ENCODE measurements around the gene ERVW-1.

The ERVW-1 gene

GRCh38 chr7:92423710-92424131 lies 54.0 kb downstream of the ERVW-1 start:
- no peaks in the 10 kb centered on the region for H3K27me3 ChIP-seq (ENCODE audit: insufficient read depth, poor library complexity, severe bottlenecking)
- H3K27ac ChIP-seq (replicated peaks), result no peak overlapping the region
- DNase-seq (ENCODE audit: low read depth in 1 of 2, low spot score in 1 of 2), result no peak
- no peak overlapping the region for H3K4me3 ChIP-seq (replicated peaks; ENCODE audit: insufficient read depth, low read length)
- TF ChIP-seq REST (IDR thresholded peaks at IDR 0.05; ENCODE audit: insufficient replicate concordance, low read depth) (no peak), SPI1 (IDR thresholded peaks at IDR 0.05; ENCODE audit: borderline replicate concordance, low read depth) (no peak), GABPA (IDR thresholded peaks at IDR 0.05; ENCODE audit: low read depth) (no peak), POLR2AphosphoS5 (IDR thresholded peaks at IDR 0.05; ENCODE audit: low read depth) (no peak), CTCF (IDR thresholded peaks at IDR 0.05; ENCODE audit: insufficient read depth, low read length) (no peak)

GRCh38 chr7:92422926-92423325 lies 54.8 kb downstream of the ERVW-1 start:
- Histone ChIP-seq H3K27ac (replicated peaks) (no peak overlapping the region), H3K4me3 (replicated peaks; ENCODE audit: insufficient read depth, low read length) (no peak overlapping the region), H3K27me3 (ENCODE audit: insufficient read depth, poor library complexity, severe bottlenecking) (no peaks in the 10 kb centered on the region)
- DNase-seq (ENCODE audit: low read depth in 1 of 2, low spot score in 1 of 2), result no peak
- TF ChIP-seq SPI1 (IDR thresholded peaks at IDR 0.05; ENCODE audit: borderline replicate concordance, low read depth) (no peak), REST (IDR thresholded peaks at IDR 0.05; ENCODE audit: insufficient replicate concordance, low read depth) (no peak), CTCF (IDR thresholded peaks at IDR 0.05; ENCODE audit: insufficient read depth, low read length) (no peak), POLR2AphosphoS5 (IDR thresholded peaks at IDR 0.05; ENCODE audit: low read depth) (no peak), GABPA (IDR thresholded peaks at IDR 0.05; ENCODE audit: low read depth) (no peak)

- no peak overlapping the region for H3K27ac ChIP-seq (replicated peaks)
- peak in 1 of 2 experiments; percentile 27 for DNase-seq (ENCODE audit: low read depth in 1 of 2, low spot score in 1 of 2)
Measured at GRCh38 chr7:92421676-92422435, 55.9 kb downstream of the ERVW-1 start.

More at GRCh38 chr7:92421676-92422435, 55.9 kb downstream of the ERVW-1 start:
- Histone ChIP-seq H3K4me3 (replicated peaks; ENCODE audit: insufficient read depth, low read length) (no peak overlapping the region), H3K27me3 (ENCODE audit: insufficient read depth, poor library complexity, severe bottlenecking) (no peaks in the 10 kb centered on the region)
- no peak for TF ChIP-seq GABPA (IDR thresholded peaks at IDR 0.05; ENCODE audit: low read depth)
- TF ChIP-seq CTCF (IDR thresholded peaks at IDR 0.05; ENCODE audit: insufficient read depth, low read length), result no peak
- TF ChIP-seq POLR2AphosphoS5 (IDR thresholded peaks at IDR 0.05; ENCODE audit: low read depth), result no peak
- no peak for TF ChIP-seq REST (IDR thresholded peaks at IDR 0.05; ENCODE audit: insufficient replicate concordance, low read depth)
- no peak for TF ChIP-seq SPI1 (IDR thresholded peaks at IDR 0.05; ENCODE audit: borderline replicate concordance, low read depth)

Measured in HL-60 (cell line).